Activated B cell treated with CpG ODN at 0.5 μM for 24 hours (primary cell): Measurements from ENCODE around the gene PRRT1. TPM values are rescaled to one million over a fixed set of nuclear protein-coding genes. Genes with fewer than 3 reads are reported as not detected.

Source experiments
- ATAC-seq: fragments of 200-7000 bp; cut with Tn5 transposase; one replicate; pipeline ENCODE4 v1.10.0; 2021; ENCODE audit warnings: low read depth, mild to moderate bottlenecking, moderate library complexity
- CTCF ChIA-PET: fragments of 350-600 bp; sonication (Branson Sonifier 250); formaldehyde crosslinking; loops from one replicate; lab custom pipeline; 2021; ENCODE audit warnings: antibody characterized with exemption; lab: Charles Lee
- POLR2A ChIA-PET: fragments of 350-600 bp; sonication (Branson Sonifier 250); formaldehyde crosslinking; loops from one replicate; lab custom pipeline; 2021; ENCODE audit warnings: antibody characterized with exemption; lab: Charles Lee
- DNase-seq: peaks from one replicate; pipeline ENCODE4 v3.0.0; 2022
- H3K27ac Mint-ChIP-seq: one replicate; pipeline ENCODE4 v1.8.0; 2020; ENCODE audit warnings: mixed read lengths
- H3K27me3 Mint-ChIP-seq: one replicate; pipeline ENCODE4 v1.8.0; 2021; ENCODE audit warnings: mixed read lengths
- H3K36me3 Mint-ChIP-seq: one replicate; pipeline ENCODE4 v1.8.0; 2021; ENCODE audit warnings: low read depth, mixed read lengths
- H3K4me1 Mint-ChIP-seq: one replicate; pipeline ENCODE4 v1.8.0; 2021; ENCODE audit warnings: mixed read lengths
- H3K4me3 Mint-ChIP-seq: one replicate; pipeline ENCODE4 v1.8.0; 2020; ENCODE audit warnings: mild to moderate bottlenecking, mixed read lengths
- H3K9me3 Mint-ChIP-seq: one replicate; pipeline ENCODE4 v1.8.0; 2020; ENCODE audit warnings: mixed read lengths
- intact Hi-C: fragments of 100-400 bp; cut with micrococcal nuclease; formaldehyde crosslinking; loops from one replicate; pipeline ENCODE4 v1.15.1; 2024
- total RNA-seq: library from RNA; stranded (reverse); gene quantifications from 2 replicates; pipeline ENCODE4 v1.2.3, GENCODE V29; 2022
- TF ChIP-seq, protein P1 (sequence below): fragments of 200-600 bp; IDR thresholded peaks from one replicate; pipeline ENCODE4 v1.8.0; 2022; ENCODE audit warnings: antibody characterized with exemption, mild to moderate bottlenecking

The PRRT1 gene
- total RNA-seq, 1 donor from 2014 or later, result not detected

- Mint-ChIP-seq H3K4me1 (peaks cover 28% of the 10 kb centered on the region), H3K27ac (peak overlapping the region; percentile 53), H3K4me3 (peak overlapping the region; percentile 96), H3K9me3 (no peaks in the 10 kb centered on the region), H3K36me3 (no peaks in the 10 kb centered on the region), H3K27me3 (peaks cover 24% of the 10 kb centered on the region)
- TF ChIP-seq, protein P1, sequence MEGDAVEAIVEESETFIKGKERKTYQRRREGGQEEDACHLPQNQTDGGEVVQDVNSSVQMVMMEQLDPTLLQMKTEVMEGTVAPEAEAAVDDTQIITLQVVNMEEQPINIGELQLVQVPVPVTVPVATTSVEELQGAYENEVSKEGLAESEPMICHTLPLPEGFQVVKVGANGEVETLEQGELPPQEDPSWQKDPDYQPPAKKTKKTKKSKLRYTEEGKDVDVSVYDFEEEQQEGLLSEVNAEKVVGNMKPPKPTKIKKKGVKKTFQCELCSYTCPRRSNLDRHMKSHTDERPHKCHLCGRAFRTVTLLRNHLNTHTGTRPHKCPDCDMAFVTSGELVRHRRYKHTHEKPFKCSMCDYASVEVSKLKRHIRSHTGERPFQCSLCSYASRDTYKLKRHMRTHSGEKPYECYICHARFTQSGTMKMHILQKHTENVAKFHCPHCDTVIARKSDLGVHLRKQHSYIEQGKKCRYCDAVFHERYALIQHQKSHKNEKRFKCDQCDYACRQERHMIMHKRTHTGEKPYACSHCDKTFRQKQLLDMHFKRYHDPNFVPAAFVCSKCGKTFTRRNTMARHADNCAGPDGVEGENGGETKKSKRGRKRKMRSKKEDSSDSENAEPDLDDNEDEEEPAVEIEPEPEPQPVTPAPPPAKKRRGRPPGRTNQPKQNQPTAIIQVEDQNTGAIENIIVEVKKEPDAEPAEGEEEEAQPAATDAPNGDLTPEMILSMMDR, result no peak
- CTCF ChIA-PET, result interaction anchor here (1.0 to 1.3 kb wide), 4 partner anchors 9 to 41 kb away, joined by 3 to 10 read pairs (median 4); no protein-coding TSS in a partner anchor
- ATAC-seq (peak; percentile 89), DNase-seq (no peak)
- POLR2A ChIA-PET, result interaction anchor here (0.6 to 1.2 kb wide), 4 partner anchors 16 to 41 kb away, joined by 3 to 8 read pairs (median 5); partner anchors contain the start of gene PBX2
- intact Hi-C loops, result loop anchor here (1.0 to 10.0 kb wide), 6 partner anchors 22 to 110 kb away; partner anchors contain the start of genes AGPAT1, FKBPL and PBX2
These were observed 2.9 kb upstream of the PRRT1 start for GRCh38 chr6:32154514-32155161.

GRCh38 chr6:32153564-32154513 lies 2.1 kb upstream of the PRRT1 start, which contains the start of gene PPT2:
Gene PPT2 (plus strand): TSS chr6:32154141. CDS start chr6:32154595, 454 bp downstream.
- intact Hi-C loops, result loop anchor here (1.0 to 10.0 kb wide), 6 partner anchors 22 to 109 kb away; partner anchors contain the start of genes AGPAT1, FKBPL and PBX2
- peak within 1 kb of the TSS; percentile 96 for H3K4me3 Mint-ChIP-seq
- H3K9me3 Mint-ChIP-seq, result no peaks in the 10 kb centered on the region
- peak within 1 kb of the TSS; percentile 59 for H3K27ac Mint-ChIP-seq
- peak; percentile 49 for ATAC-seq
- H3K27me3 Mint-ChIP-seq, result peaks cover 29% of the 10 kb centered on the region
- POLR2A ChIA-PET, result interaction anchor here (0.6 to 1.2 kb wide), 4 partner anchors 15 to 41 kb away, joined by 3 to 8 read pairs (median 5); partner anchors contain the start of gene PBX2
- H3K36me3 Mint-ChIP-seq, result no peaks in the 10 kb centered on the region
- DNase-seq, result peak; percentile 60
- H3K4me1 Mint-ChIP-seq, result peaks cover 33% of the 10 kb centered on the region
- CTCF ChIA-PET, result interaction anchor here (1.0 to 1.3 kb wide), 4 partner anchors 10 to 42 kb away, joined by 3 to 10 read pairs (median 4); partner anchors contain the start of gene ATF6B
- TF ChIP-seq, protein P1, result no peak

GRCh38 chr6:32152769-32153563 lies 1.2 kb upstream of the PRRT1 start:
- H3K27me3 Mint-ChIP-seq, result peaks cover 38% of the 10 kb centered on the region
- ATAC-seq, result no peak
- DNase-seq, result no peak
- peak overlapping the region; percentile 52 for H3K4me3 Mint-ChIP-seq
- H3K4me1 Mint-ChIP-seq, result peaks cover 41% of the 10 kb centered on the region
- no peaks in the 10 kb centered on the region for H3K36me3 Mint-ChIP-seq
- H3K27ac Mint-ChIP-seq, result peak overlapping the region; percentile 59
- ChIA-PET CTCF (interaction anchor here (1.2 kb wide), 1 partner anchor 24 kb away, joined by 3 read pairs; the partner anchor contains the start of gene ATF6B), POLR2A (interaction anchor here (0.5 kb wide), 1 partner anchor 18 kb away, joined by 4 read pairs; no protein-coding TSS in a partner anchor)
- TF ChIP-seq, protein P1, result no peak
- H3K9me3 Mint-ChIP-seq, result no peaks in the 10 kb centered on the region
- intact Hi-C loops, result loop anchor here (10.0 kb wide), 1 partner anchor 108 kb away; no protein-coding TSS in a partner anchor

DNA sequence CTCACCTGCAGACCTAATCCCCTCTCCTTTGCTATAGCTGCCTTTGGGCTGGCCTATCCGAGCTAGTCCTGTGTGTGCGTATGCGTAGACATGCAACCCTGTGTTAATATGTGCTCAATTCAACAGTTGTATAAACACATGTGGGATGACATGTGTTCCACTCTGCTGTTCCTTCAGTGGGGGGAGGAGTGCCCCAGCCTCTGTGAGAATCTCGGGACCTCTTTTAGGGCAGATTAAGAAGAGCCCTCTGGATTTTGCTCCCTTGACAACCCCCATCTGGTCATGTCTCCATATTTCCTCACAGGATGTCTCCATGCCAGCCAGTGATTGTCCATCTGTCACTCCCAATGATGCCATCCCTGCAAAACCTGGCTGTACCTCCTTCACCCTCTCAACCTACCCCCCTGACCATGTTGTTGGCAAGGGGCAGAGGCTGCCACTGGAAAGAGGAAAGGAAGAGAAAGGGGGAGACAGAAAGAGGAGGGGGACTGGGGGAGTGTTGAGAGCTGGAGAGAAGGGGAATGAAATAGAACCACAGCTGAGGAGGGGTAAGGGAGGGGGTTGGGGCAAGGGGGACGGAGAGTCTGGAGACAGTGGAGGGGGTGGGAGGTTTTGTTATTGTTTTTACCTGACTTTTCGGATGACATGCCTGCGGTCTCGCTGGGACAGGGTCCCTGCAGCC lies 417 bp downstream of the PRRT1 start:
- POLR2A ChIA-PET, result no interaction called here
- Mint-ChIP-seq H3K4me3 (no peak overlapping the region), H3K36me3 (no peaks in the 10 kb centered on the region), H3K27ac (no peak overlapping the region), H3K9me3 (no peaks in the 10 kb centered on the region), H3K27me3 (peaks cover 51% of the 10 kb centered on the region), H3K4me1 (peaks cover 41% of the 10 kb centered on the region)
- TF ChIP-seq, protein P1, result no peak
- CTCF ChIA-PET, result no interaction called here
- DNase-seq (no peak), ATAC-seq (no peak)
- intact Hi-C loops, result loop anchor here (10.0 kb wide), 1 partner anchor 107 kb away; no protein-coding TSS in a partner anchor
